Osteoblast (primary cell): Measurements from ENCODE around the gene SMIM31. TPM values are rescaled to one million over a fixed set of nuclear protein-coding genes. Genes with fewer than 3 reads are reported as not detected.

Source experiments
- DNase-seq: peaks from one replicate; pipeline ENCODE4 v3.0.0; 2011; ENCODE audit warnings: low spot score, mixed read lengths; ENCODE audit not compliant: insufficient read length; ENCODE audit errors: missing footprints
- H2AFZ ChIP-seq: 2 replicates; pipeline ENCODE4 v1.6.0; 2011; ENCODE audit warnings: mild to moderate bottlenecking, low read length
- H3K27ac ChIP-seq: 2 replicates; pipeline ENCODE4 v1.5.1; 2011; ENCODE audit warnings: mild to moderate bottlenecking, low read depth, low read length, moderate library complexity
- H3K27me3 ChIP-seq: 2 replicates; pipeline ENCODE4 v1.6.0; 2012; ENCODE audit warnings: mild to moderate bottlenecking, control low read depth, inconsistent platforms, low read length, moderate library complexity; ENCODE audit not compliant: insufficient read depth
- H3K36me3 ChIP-seq: 2 replicates; pipeline ENCODE4 v1.5.1; 2011; ENCODE audit warnings: mild to moderate bottlenecking, low read length, control low read depth, moderate library complexity; ENCODE audit not compliant: insufficient read depth
- H3K4me1 ChIP-seq: 2 replicates; pipeline ENCODE4 v1.5.1; 2011; ENCODE audit warnings: mild to moderate bottlenecking, low read length, control low read depth, moderate library complexity; ENCODE audit not compliant: insufficient read depth
- H3K4me2 ChIP-seq: 2 replicates; pipeline ENCODE4 v1.6.0; 2011; ENCODE audit warnings: mild to moderate bottlenecking, low read length; ENCODE audit not compliant: insufficient read depth
- H3K4me3 ChIP-seq: fragments of 200-600 bp; sonication (generic); 3 replicates; pipeline ENCODE4 v1.5.1; 2012; ENCODE audit warnings: mild to moderate bottlenecking, low read length, inconsistent platforms; ENCODE audit not compliant: insufficient read depth
- H3K79me2 ChIP-seq: 2 replicates; pipeline ENCODE4 v1.6.0; 2012; ENCODE audit warnings: mild to moderate bottlenecking, low read length, control low read depth, inconsistent platforms; ENCODE audit not compliant: insufficient read depth
- H3K9me3 ChIP-seq: 2 replicates; pipeline ENCODE4 v1.5.1; 2011; ENCODE audit warnings: low read depth, low read length, control low read depth
- H4K20me1 ChIP-seq: 2 replicates; pipeline ENCODE4 v1.6.0; 2012; ENCODE audit warnings: mild to moderate bottlenecking, low read length, control low read depth; ENCODE audit not compliant: insufficient read depth
- small RNA-seq: library from RNA; depleted of rRNA; stranded (forward); fragments of <200 nt; gene quantifications from one replicate; pipeline ENCODE3, GENCODE V24; 2012
- total RNA-seq: library from RNA; depleted of rRNA; stranded (reverse); fragments of >200 nt; gene quantifications from 2 replicates; pipeline ENCODE4 v1.2.3, GENCODE V29; 2012
- TF ChIP-seq, protein P1 (sequence below): IDR thresholded peaks from 2 replicates; pipeline ENCODE4 v1.5.1; 2011; ENCODE audit warnings: mild to moderate bottlenecking, low read depth, low read length, moderate library complexity; ENCODE audit errors: extremely low read depth

SMIM31 gene
- total RNA-seq, 1 donor: not detected

- DNase-seq: no peak
- Histone ChIP-seq H3K79me2 (no peaks in the 10 kb centered on the region), H3K36me3 (no peaks in the 10 kb centered on the region), H3K9me3 (no peaks in the 10 kb centered on the region), H3K4me3 (no peak overlapping the region), H3K4me2 (no peak overlapping the region), H2AFZ (no peak overlapping the region), H4K20me1 (no peaks in the 10 kb centered on the region), H3K27ac (no peak overlapping the region), H3K27me3 (no peaks in the 10 kb centered on the region), H3K4me1 (no peaks in the 10 kb centered on the region)
- TF ChIP-seq, protein P1, sequence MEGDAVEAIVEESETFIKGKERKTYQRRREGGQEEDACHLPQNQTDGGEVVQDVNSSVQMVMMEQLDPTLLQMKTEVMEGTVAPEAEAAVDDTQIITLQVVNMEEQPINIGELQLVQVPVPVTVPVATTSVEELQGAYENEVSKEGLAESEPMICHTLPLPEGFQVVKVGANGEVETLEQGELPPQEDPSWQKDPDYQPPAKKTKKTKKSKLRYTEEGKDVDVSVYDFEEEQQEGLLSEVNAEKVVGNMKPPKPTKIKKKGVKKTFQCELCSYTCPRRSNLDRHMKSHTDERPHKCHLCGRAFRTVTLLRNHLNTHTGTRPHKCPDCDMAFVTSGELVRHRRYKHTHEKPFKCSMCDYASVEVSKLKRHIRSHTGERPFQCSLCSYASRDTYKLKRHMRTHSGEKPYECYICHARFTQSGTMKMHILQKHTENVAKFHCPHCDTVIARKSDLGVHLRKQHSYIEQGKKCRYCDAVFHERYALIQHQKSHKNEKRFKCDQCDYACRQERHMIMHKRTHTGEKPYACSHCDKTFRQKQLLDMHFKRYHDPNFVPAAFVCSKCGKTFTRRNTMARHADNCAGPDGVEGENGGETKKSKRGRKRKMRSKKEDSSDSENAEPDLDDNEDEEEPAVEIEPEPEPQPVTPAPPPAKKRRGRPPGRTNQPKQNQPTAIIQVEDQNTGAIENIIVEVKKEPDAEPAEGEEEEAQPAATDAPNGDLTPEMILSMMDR: no peak
These were observed 92.6 kb downstream of the SMIM31 start for GRCh38 chr4:164846566-164846965.

- H2AFZ ChIP-seq: no peak overlapping the region
- no peak overlapping the region for H3K27ac ChIP-seq
- TF ChIP-seq, protein P1: no peak
- H3K4me2 ChIP-seq: no peak overlapping the region
- no peaks in the 10 kb centered on the region for H4K20me1 ChIP-seq
- H3K4me3 ChIP-seq: no peak overlapping the region
- no peak for DNase-seq
- no peaks in the 10 kb centered on the region for H3K79me2 ChIP-seq
- no peaks in the 10 kb centered on the region for H3K9me3 ChIP-seq
- H3K4me1 ChIP-seq: no peaks in the 10 kb centered on the region
- H3K36me3 ChIP-seq: no peaks in the 10 kb centered on the region
- no peaks in the 10 kb centered on the region for H3K27me3 ChIP-seq
These were observed 93.1 kb downstream of the SMIM31 start for GRCh38 chr4:164847016-164847415.

DNA sequence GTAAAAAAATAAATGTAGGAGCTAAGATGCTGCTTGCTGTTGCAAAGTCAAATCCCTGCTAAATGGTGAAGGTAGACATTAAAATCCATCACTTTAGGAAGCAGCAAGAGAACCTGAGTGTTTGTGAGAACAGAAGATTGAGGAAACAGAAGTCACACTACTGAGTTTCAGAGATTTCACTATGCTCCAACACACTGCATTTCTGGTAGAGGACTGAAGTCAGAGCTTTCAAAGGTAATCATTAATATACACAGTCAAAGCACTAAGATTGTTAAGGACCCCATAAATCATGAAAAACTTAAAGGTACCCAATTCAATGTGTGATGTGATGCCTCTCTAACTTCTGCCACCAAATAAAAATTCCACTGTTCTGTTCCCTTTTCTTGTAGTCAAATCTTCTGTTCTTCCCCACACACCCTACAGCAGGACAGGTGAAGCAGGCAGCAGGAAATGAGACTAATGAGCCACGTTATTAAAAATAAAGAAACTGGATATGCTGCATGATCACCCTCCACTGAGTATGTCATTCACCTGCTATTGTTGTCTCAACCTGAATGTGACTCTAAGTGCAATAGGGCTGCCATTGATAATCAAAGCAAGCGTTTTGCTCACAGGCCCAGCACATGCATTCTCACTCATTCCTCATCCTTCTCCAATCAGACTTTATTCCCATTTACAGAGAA is 94.2 kb downstream of the SMIM31 start:
- Histone ChIP-seq H3K4me1 (no peaks in the 10 kb centered on the region), H3K36me3 (no peaks in the 10 kb centered on the region), H3K4me3 (no peak overlapping the region), H3K27ac (no peak overlapping the region), H3K4me2 (no peak overlapping the region), H4K20me1 (no peaks in the 10 kb centered on the region), H3K9me3 (no peaks in the 10 kb centered on the region), H3K27me3 (no peaks in the 10 kb centered on the region), H2AFZ (no peak overlapping the region), H3K79me2 (no peaks in the 10 kb centered on the region)
- TF ChIP-seq, protein P1: no peak
- DNase-seq: no peak

Small RNA genes lying within 50 kb of the gene (small RNA-seq; reads per million reads assigned to genes)
- not detected for gene RNU6-668P

Other genes starting within 250 kb of the SMIM31 start
- gene APELA, start 123.0 kb downstream of the SMIM31 start, total RNA-seq: 0.29 TPM in 1 of 2 replicates, not detected in the other
- gene TRIM61, start 223.5 kb downstream of the SMIM31 start, total RNA-seq: 3.8 and 4.7 TPM in 2 replicates